Measurements from ENCODE around the gene TRAF3IP3. TPM values are rescaled to one million over a fixed set of nuclear protein-coding genes. Genes with fewer than 3 reads are reported as not detected.
A peak's percentile ranks its signal among the peaks of the same experiment; 100 is the strongest.
"Not testable (repeated sequence)": the region's sequence is repeated elsewhere in the genome, so short reads cannot be mapped to it uniquely, and the experiment has no call there.

Gene TRAF3IP3
- total RNA-seq, 1 donor from 2014 or later: not detected

DNA sequence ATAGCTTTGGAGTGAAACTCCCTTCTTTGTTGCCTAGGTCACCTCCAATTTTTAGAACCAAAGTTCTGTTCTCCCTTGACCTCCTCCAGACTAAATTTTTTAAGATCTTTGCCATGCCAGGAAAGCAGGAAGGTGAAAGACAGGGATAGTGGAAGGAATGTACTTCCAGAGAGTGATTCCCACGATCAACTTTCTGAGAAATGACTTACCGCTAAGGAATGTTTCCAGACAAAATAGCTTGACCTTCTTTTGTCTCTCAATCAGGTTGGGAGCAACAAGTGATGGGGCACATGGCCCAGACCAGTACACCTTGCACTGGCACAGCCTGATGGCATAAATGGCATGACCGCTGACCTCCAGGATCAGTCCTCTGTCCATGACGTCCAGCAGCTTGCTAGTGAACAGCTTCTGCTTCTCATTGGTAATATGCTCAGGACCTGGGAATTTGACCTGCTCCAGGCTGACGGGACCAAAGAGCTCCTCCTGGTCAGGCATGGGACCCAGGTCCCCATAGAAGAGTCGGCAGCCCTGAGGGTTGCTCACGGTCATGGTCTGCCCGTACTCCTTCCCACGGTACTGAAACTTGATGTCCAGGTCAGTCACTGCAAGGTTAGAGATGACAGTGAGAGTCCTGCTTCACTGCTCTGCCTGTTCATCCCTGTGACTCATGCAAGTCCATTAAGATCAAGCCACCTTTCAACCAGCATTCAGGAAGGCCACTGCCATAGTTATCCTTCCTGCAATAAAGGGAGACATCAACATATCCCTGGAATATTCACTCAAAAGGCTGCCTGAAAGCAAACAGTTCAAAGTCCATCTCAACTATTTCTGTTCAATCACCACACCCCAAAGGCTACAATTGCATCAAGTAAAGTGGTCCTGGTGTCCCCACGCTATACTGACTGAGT lies 34.7 kb downstream of the TRAF3IP3 start:
- no peak overlapping the region for H3K4me3 Mint-ChIP-seq
- Histone ChIP-seq H3K36me3 (no peaks in the 10 kb centered on the region), H4K20me1 (ENCODE audit: low read depth) (no peaks in the 10 kb centered on the region), H3K27ac (no peak overlapping the region), H3K4me1 (no peaks in the 10 kb centered on the region), H3K27me3 (peaks cover 39% of the 10 kb centered on the region), H3K9ac (no peak overlapping the region), H3K4me2 (no peak overlapping the region), H3K4me3 (no peak overlapping the region), H2AFZ (replicated peaks) (no peak overlapping the region), H3K79me2 (ENCODE audit: low read depth) (no peaks in the 10 kb centered on the region), H3K9me3 (ENCODE audit: low read depth) (no peaks in the 10 kb centered on the region), H3F3A (ENCODE audit: low read depth) (no peaks in the 10 kb centered on the region)
- no peaks in the 10 kb centered on the region for H3K4me1 Mint-ChIP-seq
- TF ChIP-seq EZH2 (IDR thresholded peaks at IDR 0.05): no peak
- TF ChIP-seq, protein P1, sequence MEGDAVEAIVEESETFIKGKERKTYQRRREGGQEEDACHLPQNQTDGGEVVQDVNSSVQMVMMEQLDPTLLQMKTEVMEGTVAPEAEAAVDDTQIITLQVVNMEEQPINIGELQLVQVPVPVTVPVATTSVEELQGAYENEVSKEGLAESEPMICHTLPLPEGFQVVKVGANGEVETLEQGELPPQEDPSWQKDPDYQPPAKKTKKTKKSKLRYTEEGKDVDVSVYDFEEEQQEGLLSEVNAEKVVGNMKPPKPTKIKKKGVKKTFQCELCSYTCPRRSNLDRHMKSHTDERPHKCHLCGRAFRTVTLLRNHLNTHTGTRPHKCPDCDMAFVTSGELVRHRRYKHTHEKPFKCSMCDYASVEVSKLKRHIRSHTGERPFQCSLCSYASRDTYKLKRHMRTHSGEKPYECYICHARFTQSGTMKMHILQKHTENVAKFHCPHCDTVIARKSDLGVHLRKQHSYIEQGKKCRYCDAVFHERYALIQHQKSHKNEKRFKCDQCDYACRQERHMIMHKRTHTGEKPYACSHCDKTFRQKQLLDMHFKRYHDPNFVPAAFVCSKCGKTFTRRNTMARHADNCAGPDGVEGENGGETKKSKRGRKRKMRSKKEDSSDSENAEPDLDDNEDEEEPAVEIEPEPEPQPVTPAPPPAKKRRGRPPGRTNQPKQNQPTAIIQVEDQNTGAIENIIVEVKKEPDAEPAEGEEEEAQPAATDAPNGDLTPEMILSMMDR (IDR thresholded peaks at IDR 0.05): no peak
- no peak for TF ChIP-seq EZH2phosphoT487 (IDR thresholded peaks at IDR 0.05)
- peaks cover 22% of the 10 kb centered on the region for H3K27me3 Mint-ChIP-seq (ENCODE audit: insufficient read depth, low read depth)
- H3K36me3 Mint-ChIP-seq: no peaks in the 10 kb centered on the region
- no peak for DNase-seq (ENCODE audit: low spot score)
- H3K27ac Mint-ChIP-seq: no peak overlapping the region
- no peaks in the 10 kb centered on the region for H3K9me3 Mint-ChIP-seq

DNA sequence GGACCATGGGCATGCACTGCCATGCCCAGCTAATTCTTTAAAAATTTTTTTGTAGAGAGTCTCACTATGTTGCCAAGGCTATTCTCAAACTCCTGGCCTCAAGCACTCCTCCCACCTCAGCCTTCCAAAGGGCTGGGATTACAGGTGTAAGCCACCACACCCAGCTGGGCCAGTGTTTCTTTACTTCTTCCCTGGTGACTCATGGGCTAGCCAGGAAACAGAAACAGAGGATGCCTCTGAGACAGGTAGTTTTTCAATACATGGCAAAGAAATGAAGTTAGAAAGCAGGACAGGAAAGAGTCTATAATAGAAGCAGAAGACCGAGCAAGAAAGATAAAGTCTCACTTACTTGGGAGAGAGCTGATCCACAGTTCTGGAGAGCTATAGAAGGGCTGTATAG lies 36.1 kb downstream of the TRAF3IP3 start:
- H3K9me3 ChIP-seq (ENCODE audit: low read depth): no peaks in the 10 kb centered on the region
- H3K4me3 ChIP-seq: no peak overlapping the region
- no peaks in the 10 kb centered on the region for H3K4me1 ChIP-seq
- no peak for TF ChIP-seq EZH2 (IDR thresholded peaks at IDR 0.05)
- TF ChIP-seq EZH2phosphoT487 (IDR thresholded peaks at IDR 0.05): no peak
- TF ChIP-seq, protein P1 (IDR thresholded peaks at IDR 0.05): no peak
- Mint-ChIP-seq H3K4me3 (no peak overlapping the region), H3K27me3 (ENCODE audit: insufficient read depth, low read depth) (peaks cover 17% of the 10 kb centered on the region), H3K9me3 (no peaks in the 10 kb centered on the region), H3K4me1 (no peaks in the 10 kb centered on the region), H3K27ac (no peak overlapping the region), H3K36me3 (no peaks in the 10 kb centered on the region)
- no peak overlapping the region for H3K27ac ChIP-seq
- no peaks in the 10 kb centered on the region for H3K36me3 ChIP-seq
- H3K27me3 ChIP-seq: peaks cover 26% of the 10 kb centered on the region
- no peaks in the 10 kb centered on the region for H3K79me2 ChIP-seq (ENCODE audit: low read depth)
- DNase-seq (ENCODE audit: low spot score): no peak
- no peaks in the 10 kb centered on the region for H3F3A ChIP-seq (ENCODE audit: low read depth)
- H3K9ac ChIP-seq: no peak overlapping the region
- no peaks in the 10 kb centered on the region for H4K20me1 ChIP-seq (ENCODE audit: low read depth)
- H2AFZ ChIP-seq (replicated peaks): no peak overlapping the region
- no peak overlapping the region for H3K4me2 ChIP-seq

DNA sequence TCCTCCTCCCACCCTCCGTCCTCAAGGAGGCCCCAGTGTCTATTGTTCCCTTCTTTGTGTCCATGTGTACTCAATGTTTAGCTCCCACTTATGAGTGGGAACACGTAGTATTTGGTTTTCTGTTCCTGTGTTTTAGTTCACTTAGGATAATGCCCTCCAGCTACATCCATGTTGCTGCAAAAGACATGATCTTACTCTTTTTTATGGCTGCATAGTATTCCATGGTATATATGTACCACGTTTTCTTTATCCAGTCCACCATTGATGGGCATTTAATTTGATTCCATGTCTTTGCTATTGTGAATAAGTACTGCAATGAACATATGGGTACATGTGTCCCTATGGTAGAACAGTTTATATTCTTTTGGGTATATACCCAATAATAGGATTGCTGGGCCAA lies 37.9 kb downstream of the TRAF3IP3 start:
- H3K36me3 ChIP-seq; H3K4me1 ChIP-seq; H3F3A ChIP-seq (ENCODE audit: low read depth); H3K27me3 ChIP-seq; H3K4me3 ChIP-seq; H3K36me3 Mint-ChIP-seq; H3K79me2 ChIP-seq (ENCODE audit: low read depth); H3K4me1 Mint-ChIP-seq; H3K9me3 Mint-ChIP-seq; H3K4me3 Mint-ChIP-seq; H3K4me2 ChIP-seq; DNase-seq (ENCODE audit: low spot score); H4K20me1 ChIP-seq (ENCODE audit: low read depth); H3K9me3 ChIP-seq (ENCODE audit: low read depth); H3K9ac ChIP-seq; H3K27ac ChIP-seq; H2AFZ ChIP-seq (replicated peaks); H3K27ac Mint-ChIP-seq: not testable (repeated sequence)
- peaks cover 17% of the 10 kb centered on the region for H3K27me3 Mint-ChIP-seq (ENCODE audit: insufficient read depth, low read depth)

DNA sequence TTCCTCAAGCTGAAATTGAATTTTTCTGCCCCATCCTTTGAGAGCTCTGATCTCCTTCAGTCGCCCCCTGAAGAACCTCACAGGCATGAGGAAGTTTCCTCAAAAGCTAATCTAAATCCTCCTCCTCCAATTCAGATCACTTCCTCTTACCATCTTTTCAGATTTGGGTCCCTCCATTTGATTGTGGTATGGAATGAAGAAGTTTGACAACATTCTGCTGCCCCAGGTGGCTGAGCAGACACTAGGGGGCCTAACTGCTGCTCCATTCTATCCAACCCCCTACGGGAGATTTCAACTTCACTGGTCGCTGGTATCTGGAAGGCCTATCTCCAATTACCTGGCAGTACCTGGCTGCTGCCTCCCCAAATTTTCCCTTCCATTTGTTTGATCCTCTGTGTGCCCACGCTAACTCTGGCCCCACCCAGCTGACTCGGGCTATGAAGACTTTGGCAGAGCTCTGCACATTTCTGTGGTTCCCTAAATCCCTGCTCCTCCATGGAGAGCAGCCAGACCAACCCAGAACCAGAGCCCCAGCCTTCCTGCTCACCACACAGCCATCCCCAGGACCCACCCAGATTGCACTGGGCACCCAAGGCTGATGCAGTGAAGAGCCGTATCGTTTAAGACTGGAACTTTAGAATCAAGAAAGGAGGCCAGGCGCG lies 42.3 kb downstream of the TRAF3IP3 start:
- Mint-ChIP-seq H3K27ac (no peak overlapping the region), H3K36me3 (no peaks in the 10 kb centered on the region), H3K27me3 (ENCODE audit: insufficient read depth, low read depth) (peaks cover 14% of the 10 kb centered on the region), H3K4me3 (no peak overlapping the region), H3K4me1 (no peaks in the 10 kb centered on the region), H3K9me3 (no peaks in the 10 kb centered on the region)
- Histone ChIP-seq H3K79me2 (ENCODE audit: low read depth) (no peaks in the 10 kb centered on the region), H3F3A (ENCODE audit: low read depth) (no peaks in the 10 kb centered on the region), H4K20me1 (ENCODE audit: low read depth) (no peaks in the 10 kb centered on the region), H3K4me2 (no peak overlapping the region), H2AFZ (replicated peaks) (no peak overlapping the region), H3K9me3 (ENCODE audit: low read depth) (no peaks in the 10 kb centered on the region), H3K4me1 (no peaks in the 10 kb centered on the region), H3K27me3 (peaks cover 9% of the 10 kb centered on the region), H3K27ac (no peak overlapping the region), H3K9ac (no peak overlapping the region), H3K4me3 (no peak overlapping the region), H3K36me3 (no peaks in the 10 kb centered on the region)
- no peak for DNase-seq (ENCODE audit: low spot score)
- TF ChIP-seq, protein P1 (IDR thresholded peaks at IDR 0.05): peak; percentile 13
- TF ChIP-seq EZH2 (IDR thresholded peaks at IDR 0.05) (no peak), EZH2phosphoT487 (IDR thresholded peaks at IDR 0.05) (no peak)

Data from neural progenitor cell (in vitro differentiated cells).